Keratinocyte (primary cell): ENCODE measurements around the gene MFNG. TPM values are rescaled to one million over a fixed set of nuclear protein-coding genes. Genes with fewer than 3 reads are reported as not detected.

Experiments used
- DNase-seq: peaks from one replicate; pipeline ENCODE4 v3.0.0-alpha.2; 2011; ENCODE audit warnings: low read depth, missing footprints, low spot score
- FAIRE-seq: peaks from 2 replicates; lab custom pipeline; 2011; peaks lifted over from hg19 to GRCh38; lab: Jason Lieb, UNC
- H2AFZ ChIP-seq: 2 replicates; pipeline ENCODE4 v1.6.0; 2012; ENCODE audit warnings: low read length, control low read depth, inconsistent platforms; ENCODE audit not compliant: control insufficient read depth
- H3K27ac ChIP-seq: 2 replicates; pipeline ENCODE4 v1.5.1; 2011; ENCODE audit warnings: low read length; ENCODE audit not compliant: control insufficient read depth, insufficient read depth
- H3K27me3 ChIP-seq: 3 replicates; pipeline ENCODE4 v1.6.0; 2011; ENCODE audit warnings: low read length; ENCODE audit not compliant: control insufficient read depth, insufficient read depth; ENCODE audit errors: extremely low read depth
- H3K36me3 ChIP-seq, 2 experiments: 2 replicates in 1 of 2; 3 replicates in 1 of 2; pipeline ENCODE4 v1.5.1; 2011; ENCODE audit warnings: low read length in 2 of 2, mild to moderate bottlenecking in 1 of 2; ENCODE audit not compliant: control insufficient read depth in 2 of 2, insufficient read depth in 2 of 2; ENCODE audit errors: extremely low read depth in 1 of 2
- H3K4me1 ChIP-seq: 3 replicates; pipeline ENCODE4 v1.5.1; 2011; ENCODE audit warnings: low read length; ENCODE audit not compliant: control insufficient read depth, insufficient read depth; ENCODE audit errors: extremely low read depth
- H3K4me2 ChIP-seq: 3 replicates; pipeline ENCODE4 v1.6.0; 2011; ENCODE audit warnings: low read depth, low read length; ENCODE audit not compliant: control insufficient read depth, insufficient read depth; ENCODE audit errors: extremely low read depth
- H3K4me3 ChIP-seq, 3 experiments: fragments of 200-600 bp in 1 of 3; sonication (generic) in 1 of 3; 2 replicates in 2 of 3; 3 replicates in 1 of 3; pipeline ENCODE4 v1.5.1; 2011 to 2016; ENCODE audit warnings: low read length in 3 of 3, mild to moderate bottlenecking in 3 of 3, control low read depth in 2 of 3, inconsistent platforms in 1 of 3, low read depth in 1 of 3, mixed read lengths in 1 of 3, mixed run types in 1 of 3, moderate library complexity in 1 of 3; ENCODE audit not compliant: control insufficient read depth in 2 of 3, insufficient read depth in 2 of 3; ENCODE audit errors: extremely low read depth in 1 of 3
- H3K79me2 ChIP-seq: 2 replicates; pipeline ENCODE4 v1.6.0; 2012; ENCODE audit warnings: low read length; ENCODE audit not compliant: control insufficient read depth, insufficient read depth
- H3K9ac ChIP-seq: 3 replicates; pipeline ENCODE4 v1.6.0; 2011; ENCODE audit warnings: low read length; ENCODE audit not compliant: control insufficient read depth, insufficient read depth; ENCODE audit errors: extremely low read depth
- H3K9me1 ChIP-seq: 3 replicates; pipeline ENCODE4 v1.6.0; 2011; ENCODE audit warnings: low read length; ENCODE audit not compliant: control insufficient read depth, insufficient read depth; ENCODE audit errors: extremely low read depth
- H3K9me3 ChIP-seq: 2 replicates; pipeline ENCODE4 v1.5.1; 2012; ENCODE audit warnings: low read depth, low read length; ENCODE audit not compliant: control insufficient read depth
- H4K20me1 ChIP-seq: 3 replicates; pipeline ENCODE4 v1.6.0; 2011; ENCODE audit warnings: low read length; ENCODE audit not compliant: control insufficient read depth, insufficient read depth; ENCODE audit errors: extremely low read depth
- CTCF ChIP-seq, 3 experiments: IDR thresholded peaks in 1 of 3; conservative IDR thresholded peaks in 1 of 3; optimal IDR thresholded peaks in 1 of 3; 2 replicates in 2 of 3; 3 replicates in 1 of 3; pipeline versions ENCODE3 to v1.5.1; 2011; ENCODE audit warnings: low read length in 3 of 3, mild to moderate bottlenecking in 3 of 3, moderate library complexity in 2 of 3, control low read depth in 1 of 3, inconsistent platforms in 1 of 3; ENCODE audit not compliant: insufficient read depth in 2 of 3; ENCODE audit errors: extremely low read depth in 1 of 3
- EZH2 ChIP-seq: IDR thresholded peaks from one replicate; pipeline ENCODE4 v1.6.1; 2012; ENCODE audit warnings: inconsistent platforms, mild to moderate bottlenecking, low read length, moderate library complexity
- dilution Hi-C: fragments of 300-500 bp; cut with MboI; formaldehyde crosslinking; loops from one replicate; pipeline ENCODE4 v1.7.0; 2020; ENCODE audit warnings: low sequenced_read_pairs; ENCODE audit not compliant: extremely low pct_ligation_motif_present
- polyA plus RNA-seq, 5 experiments: library from polyadenylated mRNA; depleted of rRNA in 3 of 5; stranded (reverse) in 3 of 5; stranded (forward) in 1 of 5; unstranded in 1 of 5; fragments of >200 nt; gene quantifications; 1 replicate in 1 of 5; 2 replicates in 3 of 5; 3 replicates in 1 of 5; pipeline versions ENCODE4 v1.2.1 to v1.2.3, GENCODE V29; 2011 to 2012; ENCODE audit warnings: missing spikeins in 2 of 5, low read depth in 1 of 5, low replicate concordance in 1 of 5

Gene MFNG
- polyA plus RNA-seq, 1 donor (not counting 4 experiments of a cell fraction or from before 2014, with no cell fraction given) = 5.9 TPM

GRCh38 chr22:37509059-37509860 lies 23.1 kb upstream of the MFNG start:
- peaks cover 88% of the 10 kb centered on the region for H3K79me2 ChIP-seq
- peak overlapping the region; percentile 62 for H3K27ac ChIP-seq
- H4K20me1 ChIP-seq = peaks cover 13% of the 10 kb centered on the region
- H3K4me3 ChIP-seq = no peak overlapping the region
- H3K9me3 ChIP-seq = no peaks in the 10 kb centered on the region
- H3K36me3 ChIP-seq = peaks cover 40 to 75% of the 10 kb centered on the region in 2 experiments
- H3K4me1 ChIP-seq = peaks cover 34% of the 10 kb centered on the region
- FAIRE-seq (no peak), DNase-seq (no peak)
- no peaks in the 10 kb centered on the region for H3K9me1 ChIP-seq
- TF ChIP-seq EZH2 (no peak), CTCF (optimal IDR thresholded peaks at IDR 0.05 in 1 of 3, IDR thresholded peaks at IDR 0.05 in 1 of 3, conservative IDR thresholded peaks at IDR 0.05 in 1 of 3; ENCODE audit: extremely low read depth in 1 of 3, insufficient read depth in 2 of 3, low read length in 3 of 3) (no peak)
- peak overlapping the region; percentile 11 for H3K4me2 ChIP-seq
- dilution Hi-C loops = no loop called here
- H3K27me3 ChIP-seq = no peaks in the 10 kb centered on the region
- no peak overlapping the region for H2AFZ ChIP-seq
- H3K9ac ChIP-seq = peak overlapping the region; percentile 39

- FAIRE-seq (peak; percentile 81), DNase-seq (no peak)
- Histone ChIP-seq H3K79me2 (peaks cover 88% of the 10 kb centered on the region), H3K9me1 (no peaks in the 10 kb centered on the region), H2AFZ (no peak overlapping the region), H3K36me3 (peaks cover 42 to 75% of the 10 kb centered on the region in 2 experiments), H4K20me1 (peaks cover 13% of the 10 kb centered on the region), H3K4me3 (no peak overlapping the region), H3K4me2 (peak overlapping the region; percentile 11), H3K27ac (peak overlapping the region; percentile 62), H3K4me1 (peaks cover 32% of the 10 kb centered on the region), H3K9me3 (no peaks in the 10 kb centered on the region), H3K9ac (peak overlapping the region; percentile 39), H3K27me3 (no peaks in the 10 kb centered on the region)
- TF ChIP-seq CTCF (optimal IDR thresholded peaks at IDR 0.05 in 1 of 3, IDR thresholded peaks at IDR 0.05 in 1 of 3, conservative IDR thresholded peaks at IDR 0.05 in 1 of 3; ENCODE audit: extremely low read depth in 1 of 3, insufficient read depth in 2 of 3, low read length in 3 of 3) (peak in 2 of 3 experiments; percentile 21 to 45), EZH2 (no peak)
- dilution Hi-C loops = no loop called here
Measured at GRCh38 chr22:37508431-37508992, 22.3 kb upstream of the MFNG start.
